Endothelial cell of umbilical vein (primary cell): Measurements from ENCODE around the gene PRDM8. TPM values are rescaled to one million over a fixed set of nuclear protein-coding genes. Genes with fewer than 3 reads are reported as not detected.

ENCODE experiments used
- BruUV-seq: library from RNA; stranded (reverse); fragments of 400-500 nt; replicated peaks from 2 replicates; lab custom pipeline; 2021; lab: Mats Ljungman, UMichigan
- CTCF ChIA-PET: fragments of 300-600, 350-600 bp; sonication (Branson Sonifier 250); formaldehyde crosslinking; loops from one replicate; lab custom pipeline; 2021; ENCODE audit warnings: antibody characterized with exemption, inconsistent platforms; lab: Charles Lee
- POLR2A ChIA-PET: fragments of 300-600, 350-600 bp; sonication (Branson Sonifier 250); formaldehyde crosslinking; loops from one replicate; lab custom pipeline; 2021; ENCODE audit warnings: antibody characterized with exemption, inconsistent platforms; lab: Charles Lee
- DNase-seq: peaks from one replicate; pipeline ENCODE4 v3.0.0-alpha.2; 2011; ENCODE audit warnings: low read depth, low spot score
- FAIRE-seq: peaks from 2 replicates; lab custom pipeline; 2011; peaks lifted over from hg19 to GRCh38; lab: Jason Lieb, UNC
- H2AFZ ChIP-seq: 2 replicates; pipeline ENCODE4 v1.6.0; 2012; ENCODE audit warnings: low read depth, low read length, control low read depth, inconsistent platforms
- H3K27ac ChIP-seq: 2 replicates; pipeline ENCODE4 v1.5.1; 2011; ENCODE audit warnings: low read depth, mild to moderate bottlenecking, control low read depth, low read length, moderate library complexity; ENCODE audit not compliant: insufficient read depth
- H3K27me3 ChIP-seq, 2 experiments: 2 replicates each; pipeline versions ENCODE4 v1.6.0 to v1.6.1; 2011; ENCODE audit warnings: low read length in 2 of 2, mixed read lengths in 1 of 2; ENCODE audit not compliant: control insufficient read depth in 2 of 2, insufficient read depth in 2 of 2
- H3K36me3 ChIP-seq, 2 experiments: 2 replicates in 1 of 2; 3 replicates in 1 of 2; pipeline ENCODE4 v1.5.1; 2011; ENCODE audit warnings: low read length in 2 of 2, mild to moderate bottlenecking in 1 of 2, moderate library complexity in 1 of 2; ENCODE audit not compliant: control insufficient read depth in 2 of 2, insufficient read depth in 2 of 2; ENCODE audit errors: extremely low read depth in 1 of 2
- H3K4me1 ChIP-seq: 3 replicates; pipeline ENCODE4 v1.5.1; 2011; ENCODE audit warnings: mild to moderate bottlenecking, low read length; ENCODE audit not compliant: control insufficient read depth, insufficient read depth; ENCODE audit errors: extremely low read depth
- H3K4me2 ChIP-seq: 2 replicates; pipeline ENCODE4 v1.6.1; 2011; ENCODE audit warnings: low read length, control low read depth, mixed read lengths; ENCODE audit not compliant: insufficient read depth
- H3K4me3 ChIP-seq, 3 experiments: fragments of 200-600 bp in 1 of 3; sonication (generic), shearing (Covaris generic) in 1 of 3; replicated peaks in 1 of 3; 2 replicates each; pipeline ENCODE4 v1.5.1; 2011 to 2016; ENCODE audit warnings: control low read depth in 3 of 3, low read length in 3 of 3, mild to moderate bottlenecking in 2 of 3, inconsistent platforms in 1 of 3, low read depth in 1 of 3, moderate library complexity in 1 of 3; ENCODE audit not compliant: insufficient read depth in 1 of 3
- H3K79me2 ChIP-seq: 2 replicates; pipeline ENCODE4 v1.6.0; 2012; ENCODE audit warnings: low read length, inconsistent platforms; ENCODE audit not compliant: control insufficient read depth, insufficient read depth
- H3K9ac ChIP-seq: replicated peaks from 2 replicates; pipeline ENCODE3; 2011; ENCODE audit warnings: low read length, control low read depth; ENCODE audit not compliant: insufficient read depth; ENCODE audit errors: extremely low read depth
- H3K9me1 ChIP-seq: replicated peaks from 3 replicates; pipeline ENCODE4 v1.6.0; 2011; ENCODE audit warnings: mild to moderate bottlenecking, low read length; ENCODE audit not compliant: control insufficient read depth, insufficient read depth; ENCODE audit errors: extremely low read depth
- H3K9me3 ChIP-seq: replicated peaks from 2 replicates; pipeline ENCODE4 v1.5.1; 2012; ENCODE audit warnings: low read length, inconsistent platforms; ENCODE audit not compliant: control insufficient read depth, insufficient read depth
- H4K20me1 ChIP-seq: replicated peaks from 2 replicates; pipeline ENCODE3; 2011; ENCODE audit warnings: mild to moderate bottlenecking, low read length; ENCODE audit not compliant: control insufficient read depth, insufficient read depth; ENCODE audit errors: extremely low read depth
- CTCF ChIP-seq, 2 donors: IDR thresholded peaks; 1 replicate in 1 of 2; 2 replicates in 1 of 2; pipeline ENCODE4 v1.5.1; 2011; ENCODE audit warnings: low read length in 2 of 2, mild to moderate bottlenecking in 2 of 2, moderate library complexity in 2 of 2, control low read depth in 1 of 2, inconsistent platforms in 1 of 2, low read depth in 1 of 2; ENCODE audit not compliant: insufficient read depth in 1 of 2; ENCODE audit errors: extremely low read depth in 1 of 2
- GATA2 ChIP-seq: IDR thresholded peaks from 2 replicates; pipeline ENCODE4 v1.7.0; 2011; ENCODE audit warnings: low read depth, mild to moderate bottlenecking, moderate library complexity, mixed read lengths, low read length; ENCODE audit not compliant: insufficient read length, insufficient read depth
- JUN ChIP-seq: IDR thresholded peaks from 2 replicates; pipeline ENCODE4 v1.6.1; 2011; ENCODE audit warnings: borderline replicate concordance, low read depth; ENCODE audit not compliant: insufficient read length, insufficient read depth
- MAX ChIP-seq: IDR thresholded peaks from 2 replicates; pipeline ENCODE4 v1.6.1; 2011; ENCODE audit not compliant: insufficient read depth, insufficient read length
- POLR2AphosphoS5 ChIP-seq: IDR thresholded peaks from 2 replicates; pipeline ENCODE4 v1.6.1; 2012; ENCODE audit warnings: low read depth, mild to moderate bottlenecking, control low read depth, low read length, moderate library complexity; ENCODE audit not compliant: insufficient read depth
- dilution Hi-C: fragments of 300-500 bp; cut with MboI; formaldehyde crosslinking; loops from one replicate; pipeline ENCODE4 v1.15.0; 2019; ENCODE audit warnings: low sequenced_read_pairs; ENCODE audit not compliant: extremely low pct_ligation_motif_present
- intact Hi-C: fragments of 100-400 bp; cut with micrococcal nuclease; formaldehyde crosslinking; loops from one replicate; pipeline ENCODE4 v1.10.0; 2022
- polyA plus RNA-seq, 4 experiments: library from polyadenylated mRNA; depleted of rRNA in 3 of 4; stranded (reverse) in 3 of 4; unstranded in 1 of 4; fragments of >200 nt; gene quantifications; 2 replicates each; pipeline versions ENCODE4 v1.2.1 to v1.2.3, GENCODE V29; 2011 to 2012; ENCODE audit warnings: missing spikeins in 1 of 4
- total RNA-seq: library from RNA; stranded (reverse); gene quantifications from 2 replicates; pipeline ENCODE4 v1.2.3, GENCODE V29; 2021

PRDM8 gene
- total and polyA plus RNA-seq, 2 donors (not counting 3 experiments of a cell fraction or from before 2014, with no cell fraction given), result 0.28 to 0.82 TPM

- Histone ChIP-seq H3K4me1 (no peaks in the 10 kb centered on the region), H3K27me3 (no peaks in the 10 kb centered on the region), H3K9me3 (no peaks in the 10 kb centered on the region), H3K4me3 (no peak overlapping the region), H3K4me2 (no peak overlapping the region), H3K36me3 (no peaks in the 10 kb centered on the region), H3K9ac (no peak overlapping the region), H3K79me2 (no peaks in the 10 kb centered on the region), H4K20me1 (no peaks in the 10 kb centered on the region), H2AFZ (no peak overlapping the region), H3K27ac (no peak overlapping the region), H3K9me1 (no peaks in the 10 kb centered on the region)
- FAIRE-seq, result no peak
- CTCF ChIA-PET, result no interaction called here
- intact Hi-C loops (no loop called here), dilution Hi-C loops (no loop called here)
- TF ChIP-seq CTCF (IDR thresholded peaks at IDR 0.05; ENCODE audit: extremely low read depth in 1 of 2, insufficient read depth in 1 of 2, low read depth in 1 of 2, low read length in 2 of 2), result no peak
- no peak for TF ChIP-seq GATA2
- TF ChIP-seq POLR2AphosphoS5, result no peak
- no peak for TF ChIP-seq JUN
- TF ChIP-seq MAX, result no peak
- DNase-seq, result no peak
- BruUV-seq, result no TSS peak
- POLR2A ChIA-PET, result no interaction called here
Measured at GRCh38 chr4:80161413-80162058, 35.8 kb upstream of the PRDM8 start.
